Mesothelial cell of epicardium (in vitro differentiated cells): ENCODE measurements around the gene RNF125. TPM values are rescaled to one million over a fixed set of nuclear protein-coding genes. Genes with fewer than 3 reads are reported as not detected.

ENCODE experiments used
- DNase-seq, 2 experiments: peaks; one replicate each; pipeline ENCODE4 v3.0.0; 2021; ENCODE audit warnings: low spot score in 2 of 2; ENCODE audit not compliant: unreplicated experiment in 2 of 2
- H3K27ac Mint-ChIP-seq: 2 replicates; pipeline ENCODE4 v1.8.0; 2021; ENCODE audit warnings: mixed read lengths
- H3K27me3 Mint-ChIP-seq: 2 replicates; pipeline ENCODE4 v1.8.0; 2021; ENCODE audit warnings: low read depth, mixed read lengths
- H3K36me3 Mint-ChIP-seq: 2 replicates; pipeline ENCODE4 v1.8.0; 2021; ENCODE audit warnings: mixed read lengths
- H3K4me1 Mint-ChIP-seq: 2 replicates; pipeline ENCODE4 v1.8.0; 2021; ENCODE audit warnings: mixed read lengths
- H3K4me3 Mint-ChIP-seq: 2 replicates; pipeline ENCODE4 v1.8.0; 2021; ENCODE audit warnings: mild to moderate bottlenecking, moderate library complexity, mixed read lengths
- H3K9me3 Mint-ChIP-seq: 2 replicates; pipeline ENCODE4 v1.8.0; 2021; ENCODE audit warnings: mixed read lengths
- CTCF ChIP-seq: fragments of 200-600 bp; sonication (generic); IDR thresholded peaks from one replicate; pipeline ENCODE4 v1.5.0; 2021; ENCODE audit warnings: antibody characterized with exemption; ENCODE audit not compliant: unreplicated experiment
- total RNA-seq: library from RNA; stranded (reverse); gene quantifications from 3 replicates; pipeline ENCODE4 v1.2.1, GENCODE V29; 2021

RNF125 gene
- 0.63 to 0.82 TPM (median 0.74 TPM) in 3 replicates for total RNA-seq

- Mint-ChIP-seq H3K27ac (peak within 1 kb of the TSS; percentile 75), H3K4me3 (peak within 1 kb of the TSS; percentile 81)
- DNase-seq: peak; percentile 58 to 82
These were observed at the start of gene RNF125 for GRCh38 chr18:32018331-32019250. RNF125 (plus strand) TSS chr18:32018825; CDS start chr18:32018864, 39 bp downstream.

GRCh38 chr18:31970617-31971016 lies 48.0 kb upstream of the RNF125 start:
- no peak for TF ChIP-seq CTCF
- Mint-ChIP-seq H3K4me3 (no peak overlapping the region), H3K27ac (no peak overlapping the region), H3K36me3 (peaks cover 3% of the 10 kb centered on the region), H3K27me3 (no peaks in the 10 kb centered on the region), H3K4me1 (no peaks in the 10 kb centered on the region), H3K9me3 (peaks cover 20% of the 10 kb centered on the region)
- DNase-seq: no peak

More at GRCh38 chr18:32018331-32019250, at the start of gene RNF125:
- Mint-ChIP-seq H3K27me3 (peaks cover 46% of the 10 kb centered on the region), H3K4me1 (peaks cover 16% of the 10 kb centered on the region), H3K36me3 (no peaks in the 10 kb centered on the region), H3K9me3 (no peaks in the 10 kb centered on the region)
- TF ChIP-seq CTCF: no peak

DNA sequence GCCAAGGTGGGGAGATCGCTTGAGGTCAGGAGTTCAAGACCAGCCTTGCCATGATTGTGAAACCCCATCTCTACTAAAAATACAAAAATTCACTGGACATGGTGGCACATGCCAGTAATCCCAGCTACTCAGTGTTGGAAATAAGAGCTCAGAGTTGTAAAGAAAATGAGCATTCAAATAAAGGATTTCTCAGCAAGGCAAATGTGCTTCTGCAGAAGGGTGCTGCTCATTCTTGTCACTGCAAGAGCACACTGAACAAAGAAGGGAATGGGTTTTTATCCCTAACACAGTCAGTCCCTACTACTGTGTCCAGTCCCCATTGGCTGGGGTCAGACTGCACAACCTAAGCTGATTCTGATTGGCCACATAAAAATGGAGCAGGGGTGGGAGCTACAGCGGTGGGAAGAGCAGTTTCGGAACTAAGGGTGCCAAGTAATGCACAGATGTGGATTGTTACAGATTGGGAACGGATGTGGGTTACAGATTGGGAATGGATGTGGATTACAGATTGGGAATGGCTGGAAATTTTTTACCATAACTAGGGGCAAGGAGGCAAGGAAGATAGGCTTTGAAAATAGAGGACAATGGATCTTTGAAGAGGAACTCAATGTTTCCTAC lies 44.6 kb upstream of the RNF125 start:
- DNase-seq: no peak
- Mint-ChIP-seq H3K36me3 (peaks cover 3% of the 10 kb centered on the region), H3K27ac (no peak overlapping the region), H3K4me1 (no peaks in the 10 kb centered on the region), H3K27me3 (no peaks in the 10 kb centered on the region), H3K4me3 (no peak overlapping the region), H3K9me3 (peaks cover 50% of the 10 kb centered on the region)
- TF ChIP-seq CTCF: no peak

GRCh38 chr18:31976242-31976641 lies 42.4 kb upstream of the RNF125 start:
- Mint-ChIP-seq H3K27me3 (no peaks in the 10 kb centered on the region), H3K4me3 (no peak overlapping the region), H3K4me1 (no peaks in the 10 kb centered on the region), H3K36me3 (peaks cover 3% of the 10 kb centered on the region), H3K9me3 (peaks cover 55% of the 10 kb centered on the region), H3K27ac (no peak overlapping the region)
- DNase-seq: no peak
- TF ChIP-seq CTCF: no peak

- DNase-seq: no peak
- Mint-ChIP-seq H3K27ac (no peak overlapping the region), H3K27me3 (no peaks in the 10 kb centered on the region), H3K36me3 (peaks cover 3% of the 10 kb centered on the region), H3K4me3 (no peak overlapping the region), H3K9me3 (peaks cover 52% of the 10 kb centered on the region), H3K4me1 (no peaks in the 10 kb centered on the region)
- TF ChIP-seq CTCF: peak; percentile 52
These were observed 41.3 kb upstream of the RNF125 start for GRCh38 chr18:31977270-31977872.
